Iris pigment epithelial cell (primary cell): ENCODE data around the gene IKBKE.
A peak's percentile ranks its signal among the peaks of the same experiment; 100 is the strongest.

Source experiments
- DNase-seq: peaks from one replicate; pipeline ENCODE4 v3.0.0-alpha.2; 2011; ENCODE audit warnings: low read depth

Gene IKBKE

GRCh38 chr1:206540044-206540780, 69.9 kb downstream of the IKBKE start:
- no peak for DNase-seq

DNA sequence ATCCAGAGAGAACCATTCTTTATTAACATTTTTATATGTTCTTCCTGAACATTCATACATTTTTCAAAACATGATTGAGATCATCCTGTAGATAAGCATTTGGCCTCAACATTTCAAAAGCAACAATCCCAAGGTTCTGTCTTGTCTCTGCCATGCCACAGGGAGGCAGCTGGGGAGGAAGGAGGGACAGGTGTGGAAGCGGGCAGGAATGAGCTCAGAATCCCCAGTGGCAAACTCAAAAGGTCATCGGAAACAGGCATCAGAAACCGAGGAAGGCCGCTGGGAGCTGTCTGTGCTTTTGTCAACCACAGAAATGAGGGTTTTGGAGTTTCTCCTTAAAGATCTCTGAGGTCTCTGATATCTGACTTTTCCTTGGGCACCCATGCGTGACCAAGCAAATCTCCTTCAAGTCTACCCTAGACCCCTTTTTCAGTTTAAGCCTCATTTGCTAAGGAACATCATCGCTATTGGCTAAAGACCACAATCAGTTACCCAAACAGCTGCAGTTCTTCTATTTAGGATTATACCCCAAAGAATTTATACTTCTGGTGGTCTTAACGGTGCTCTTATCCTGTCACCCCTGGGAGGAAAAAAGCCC, 71.1 kb downstream of the IKBKE start:
- no peak for DNase-seq

GRCh38 chr1:206544562-206545257, 74.4 kb downstream of the IKBKE start:
- DNase-seq = peak; percentile 31

GRCh38 chr1:206545351-206545750, 75.1 kb downstream of the IKBKE start:
- no peak for DNase-seq
